GM13977 (cell line): ENCODE measurements around the gene TSKU.

Experiments used
- DNase-seq: peaks from one replicate; pipeline ENCODE4 v3.0.0; 2012; ENCODE audit warnings: low spot score
- in situ Hi-C: fragments of 300-500 bp; cut with MboI; formaldehyde crosslinking; loops from one replicate; pipeline ENCODE4 v1.12.0; 2022; ENCODE audit warnings: low sequenced_read_pairs, low pct_unique_long_range_greater_than_20kb, mixed read lengths, inconsistent platforms; ENCODE audit not compliant: unreplicated experiment
- TF ChIP-seq, protein P1 (sequence below): IDR thresholded peaks from 2 replicates; pipeline ENCODE4 v1.5.1; 2012; ENCODE audit warnings: mild to moderate bottlenecking, control low read depth; ENCODE audit not compliant: insufficient read depth; ENCODE audit errors: extremely low read depth, missing control alignments

The TSKU gene

DNA sequence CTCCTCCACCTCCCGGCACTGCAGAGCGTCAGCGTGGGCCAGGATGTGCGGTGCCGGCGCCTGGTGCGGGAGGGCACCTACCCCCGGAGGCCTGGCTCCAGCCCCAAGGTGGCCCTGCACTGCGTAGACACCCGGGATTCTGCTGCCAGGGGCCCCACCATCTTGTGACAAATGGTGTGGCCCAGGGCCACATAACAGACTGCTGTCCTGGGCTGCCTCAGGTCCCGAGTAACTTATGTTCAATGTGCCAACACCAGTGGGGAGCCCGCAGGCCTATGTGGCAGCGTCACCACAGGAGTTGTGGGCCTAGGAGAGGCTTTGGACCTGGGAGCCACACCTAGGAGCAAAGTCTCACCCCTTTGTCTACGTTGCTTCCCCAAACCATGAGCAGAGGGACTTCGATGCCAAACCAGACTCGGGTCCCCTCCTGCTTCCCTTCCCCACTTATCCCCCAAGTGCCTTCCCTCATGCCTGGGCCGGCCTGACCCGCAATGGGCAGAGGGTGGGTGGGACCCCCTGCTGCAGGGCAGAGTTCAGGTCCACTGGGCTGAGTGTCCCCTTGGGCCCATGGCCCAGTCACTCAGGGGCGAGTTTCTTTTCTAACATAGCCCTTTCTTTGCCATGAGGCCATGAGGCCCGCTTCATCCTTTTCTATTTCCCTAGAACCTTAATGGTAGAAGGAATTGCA lies 13.5 kb downstream of the TSKU start:
- in situ Hi-C loops, result loop anchor here (10.0 kb wide), 1 partner anchor 72 kb away; no protein-coding TSS in a partner anchor
- peak; percentile 18 for DNase-seq
- TF ChIP-seq, protein P1, sequence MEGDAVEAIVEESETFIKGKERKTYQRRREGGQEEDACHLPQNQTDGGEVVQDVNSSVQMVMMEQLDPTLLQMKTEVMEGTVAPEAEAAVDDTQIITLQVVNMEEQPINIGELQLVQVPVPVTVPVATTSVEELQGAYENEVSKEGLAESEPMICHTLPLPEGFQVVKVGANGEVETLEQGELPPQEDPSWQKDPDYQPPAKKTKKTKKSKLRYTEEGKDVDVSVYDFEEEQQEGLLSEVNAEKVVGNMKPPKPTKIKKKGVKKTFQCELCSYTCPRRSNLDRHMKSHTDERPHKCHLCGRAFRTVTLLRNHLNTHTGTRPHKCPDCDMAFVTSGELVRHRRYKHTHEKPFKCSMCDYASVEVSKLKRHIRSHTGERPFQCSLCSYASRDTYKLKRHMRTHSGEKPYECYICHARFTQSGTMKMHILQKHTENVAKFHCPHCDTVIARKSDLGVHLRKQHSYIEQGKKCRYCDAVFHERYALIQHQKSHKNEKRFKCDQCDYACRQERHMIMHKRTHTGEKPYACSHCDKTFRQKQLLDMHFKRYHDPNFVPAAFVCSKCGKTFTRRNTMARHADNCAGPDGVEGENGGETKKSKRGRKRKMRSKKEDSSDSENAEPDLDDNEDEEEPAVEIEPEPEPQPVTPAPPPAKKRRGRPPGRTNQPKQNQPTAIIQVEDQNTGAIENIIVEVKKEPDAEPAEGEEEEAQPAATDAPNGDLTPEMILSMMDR, result no peak

DNA sequence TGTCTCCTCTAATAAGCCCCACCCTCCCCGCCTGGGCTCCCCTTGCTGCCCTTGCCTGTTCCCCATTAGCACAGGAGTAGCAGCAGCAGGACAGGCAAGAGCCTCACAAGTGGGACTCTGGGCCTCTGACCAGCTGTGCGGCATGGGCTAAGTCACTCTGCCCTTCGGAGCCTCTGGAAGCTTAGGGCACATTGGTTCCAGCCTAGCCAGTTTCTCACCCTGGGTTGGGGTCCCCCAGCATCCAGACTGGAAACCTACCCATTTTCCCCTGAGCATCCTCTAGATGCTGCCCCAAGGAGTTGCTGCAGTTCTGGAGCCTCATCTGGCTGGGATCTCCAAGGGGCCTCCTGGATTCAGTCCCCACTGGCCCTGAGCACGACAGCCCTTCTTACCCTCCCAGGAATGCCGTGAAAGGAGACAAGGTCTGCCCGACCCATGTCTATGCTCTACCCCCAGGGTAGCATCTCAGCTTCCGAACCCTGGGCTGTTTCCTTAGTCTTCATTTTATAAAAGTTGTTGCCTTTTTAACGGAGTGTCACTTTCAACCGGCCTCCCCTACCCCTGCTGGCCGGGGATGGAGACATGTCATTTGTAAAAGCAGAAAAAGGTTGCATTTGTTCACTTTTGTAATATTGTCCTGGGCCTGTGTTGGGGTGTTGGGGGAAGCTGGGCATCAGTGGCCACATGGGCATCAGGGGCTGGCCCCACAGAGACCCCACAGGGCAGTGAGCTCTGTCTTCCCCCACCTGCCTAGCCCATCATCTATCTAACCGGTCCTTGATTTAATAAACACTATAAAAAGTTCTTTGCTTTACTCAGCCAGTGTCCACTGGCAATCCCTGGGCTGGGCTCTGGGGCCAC lies 14.4 kb downstream of the TSKU start:
- peak; percentile 18 for DNase-seq
- in situ Hi-C loops, result loop anchor here (10.0 kb wide), 1 partner anchor 73 kb away; no protein-coding TSS in a partner anchor
- TF ChIP-seq, protein P1, result no peak

DNA sequence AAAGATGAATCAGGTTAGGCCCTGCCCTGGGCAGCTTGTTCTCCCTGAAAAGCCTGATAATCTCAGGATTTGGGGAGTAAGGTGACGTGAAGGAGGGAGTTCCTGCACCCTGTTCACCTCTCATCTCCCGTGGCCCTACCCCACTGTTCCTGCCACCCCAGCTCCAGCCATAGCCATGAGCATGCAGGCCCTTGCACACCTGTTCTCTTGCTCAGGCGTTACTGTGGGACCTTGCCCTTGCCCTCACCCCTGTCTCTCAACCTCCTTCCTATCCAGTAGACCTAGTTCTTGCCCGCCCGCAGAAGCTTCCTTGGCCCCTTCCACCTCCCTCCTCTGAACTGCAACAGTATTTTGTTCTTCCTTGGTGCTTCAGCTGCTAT lies 15.0 kb downstream of the TSKU start:
- peak; percentile 23 for DNase-seq
- in situ Hi-C loops, result loop anchor here (10.0 kb wide), 1 partner anchor 73 kb away; no protein-coding TSS in a partner anchor
- TF ChIP-seq, protein P1, result no peak

DNA sequence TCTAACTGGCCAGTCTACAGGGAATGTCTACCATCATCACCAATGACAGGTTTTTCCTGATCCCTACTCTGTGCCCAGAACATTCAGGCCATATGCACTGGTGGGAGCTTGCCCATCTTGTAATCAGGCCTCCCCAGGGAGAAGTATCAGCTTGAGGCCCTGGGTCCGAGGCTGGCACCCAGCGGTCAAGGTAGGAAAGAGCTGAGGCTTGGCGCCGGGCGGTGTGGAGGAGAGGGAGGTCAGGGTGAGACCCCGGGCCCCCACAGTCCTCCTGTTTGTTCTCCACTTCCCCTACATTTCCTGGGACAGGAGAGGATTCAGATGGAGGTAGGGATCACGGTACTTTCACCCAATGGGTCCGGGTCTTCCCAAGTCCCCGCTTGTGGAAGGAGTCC lies 15.5 kb downstream of the TSKU start:
- TF ChIP-seq, protein P1, result no peak
- in situ Hi-C loops, result loop anchor here (10.0 kb wide), 1 partner anchor 74 kb away; no protein-coding TSS in a partner anchor
- no peak for DNase-seq

DNA sequence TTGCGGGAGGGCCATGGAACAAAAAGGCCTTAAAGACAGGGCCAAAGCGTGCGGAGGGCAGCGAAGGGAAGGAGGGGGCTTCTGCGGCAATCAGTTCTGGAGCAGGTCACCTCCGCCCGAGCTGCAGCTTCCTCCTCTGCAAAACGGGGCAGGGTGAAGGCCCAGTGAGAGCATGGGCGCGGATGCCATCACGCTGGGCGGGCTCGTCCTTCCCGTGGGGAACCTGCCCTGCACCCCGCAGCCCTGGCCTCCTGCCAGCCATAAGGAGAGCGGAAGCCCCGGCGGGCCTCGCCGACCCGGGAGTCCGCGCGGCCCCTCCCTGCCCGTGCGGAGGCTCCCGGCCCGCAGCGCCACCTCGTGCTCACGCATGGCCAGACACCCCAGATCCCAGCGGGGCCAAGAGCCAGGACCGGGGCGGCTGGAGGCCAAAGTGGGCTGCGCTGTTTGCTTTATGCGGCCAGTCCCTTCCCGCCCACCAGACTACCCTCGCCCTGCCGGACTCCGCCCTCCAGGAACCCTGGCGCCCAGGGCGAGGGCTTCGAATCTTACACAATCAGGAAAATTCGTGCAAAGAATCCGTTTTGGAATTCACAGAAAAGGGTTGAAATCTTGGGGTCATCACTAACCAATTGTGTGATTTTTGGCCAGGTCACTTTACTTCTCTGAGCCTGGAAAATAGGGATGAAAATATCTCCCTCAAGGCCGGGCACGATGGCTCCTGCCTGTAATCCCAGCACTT lies 16.1 kb downstream of the TSKU start:
- peak; percentile 91 for DNase-seq
- in situ Hi-C loops, result loop anchor here (10.0 kb wide), 1 partner anchor 74 kb away; no protein-coding TSS in a partner anchor

More for the DNA sequence above, 16.1 kb downstream of the TSKU start:
- TF ChIP-seq, protein P1, result peak; percentile 97
